ENCODE data around the gene GATAD2B.
A peak's percentile ranks its signal among the peaks of the same experiment; 100 is the strongest.

Gene GATAD2B

GRCh38 chr1:153804112-153804511 is 118.7 kb downstream of the GATAD2B start:
- Histone ChIP-seq H3K9me3 (ENCODE audit: control extremely low read depth in 1 of 5, control insufficient read depth in 4 of 5, insufficient read depth in 2 of 5, low read depth in 1 of 5, low read length in 4 of 5) (no peaks in the 10 kb centered on the region), H3K4me3 (ENCODE audit: control insufficient read depth in 1 of 7, extremely low read depth in 1 of 7, insufficient read depth in 4 of 7, low read depth in 2 of 7, low read length in 6 of 7) (no peak overlapping the region), H3K27me3 (replicated peaks in 2 of 5; ENCODE audit: control insufficient read depth in 4 of 5, insufficient read depth in 5 of 5, low read length in 4 of 5) (no peaks in the 10 kb centered on the region), H3K4me1 (ENCODE audit: control extremely low read depth in 1 of 4, control insufficient read depth in 4 of 4, insufficient read depth in 4 of 4, low read length in 3 of 4) (peaks cover 2 to 25% (median 22%) of the 10 kb centered on the region in 4 experiments), H3K27ac (ENCODE audit: insufficient read depth in 1 of 2, low read depth in 1 of 2, low read length in 2 of 2, poor library complexity in 1 of 2, severe bottlenecking in 2 of 2) (no peak overlapping the region), H3K36me3 (ENCODE audit: control insufficient read depth in 4 of 4, insufficient read depth in 4 of 4, low read length in 3 of 4) (peaks cover 6 to 33% (median 18%) of the 10 kb centered on the region in 4 experiments)
- POLR2A ChIA-PET = no interaction called here
- no peak for DNase-seq
- 94% methylated on average over 2 of the region's 2 CpGs for WGBS (ENCODE audit: insufficient coverage)
- CTCF ChIA-PET = interaction anchor here (0.5 to 3.2 kb wide), 5 partner anchors 10 to 116 kb away, joined by 3 to 12 read pairs (median 4); no protein-coding TSS in a partner anchor

GRCh38 chr1:153803470-153804056 is 119.2 kb downstream of the GATAD2B start:
- Histone ChIP-seq H3K36me3 (ENCODE audit: control insufficient read depth in 4 of 4, insufficient read depth in 4 of 4, low read length in 3 of 4) (peaks cover 6 to 28% (median 16%) of the 10 kb centered on the region in 4 experiments), H3K4me1 (ENCODE audit: control extremely low read depth in 1 of 4, control insufficient read depth in 4 of 4, insufficient read depth in 4 of 4, low read length in 3 of 4) (peaks cover 2 to 25% (median 22%) of the 10 kb centered on the region in 4 experiments), H3K27ac (ENCODE audit: insufficient read depth in 1 of 2, low read depth in 1 of 2, low read length in 2 of 2, poor library complexity in 1 of 2, severe bottlenecking in 2 of 2) (peak overlapping the region in 1 of 2 experiments; percentile 28), H3K9me3 (ENCODE audit: control extremely low read depth in 1 of 5, control insufficient read depth in 4 of 5, insufficient read depth in 2 of 5, low read depth in 1 of 5, low read length in 4 of 5) (no peaks in the 10 kb centered on the region), H3K4me3 (ENCODE audit: control insufficient read depth in 1 of 7, extremely low read depth in 1 of 7, insufficient read depth in 4 of 7, low read depth in 2 of 7, low read length in 6 of 7) (peak overlapping the region in 1 of 7 experiments; percentile 36), H3K27me3 (replicated peaks in 2 of 5; ENCODE audit: control insufficient read depth in 4 of 5, insufficient read depth in 5 of 5, low read length in 4 of 5) (no peaks in the 10 kb centered on the region)
- DNase-seq = peak in 2 of 3 donors; percentile 22 to 40
- 65% methylated on average over 2 of the region's 3 CpGs for WGBS (ENCODE audit: insufficient coverage)
- POLR2A ChIA-PET = no interaction called here
- CTCF ChIA-PET = interaction anchor here (0.9 to 3.2 kb wide), 5 partner anchors 22 to 190 kb away, joined by 3 to 12 read pairs (median 3); no protein-coding TSS in a partner anchor

GRCh38 chr1:153801786-153802697 is 120.7 kb downstream of the GATAD2B start:
- no peak overlapping the region for H3K4me3 ChIP-seq (ENCODE audit: control insufficient read depth in 1 of 7, extremely low read depth in 1 of 7, insufficient read depth in 4 of 7, low read depth in 2 of 7, low read length in 6 of 7)
- ChIA-PET POLR2A (no interaction called here), CTCF (interaction anchor here (0.9 to 1.7 kb wide), 6 partner anchors 10 to 192 kb away, joined by 3 to 4 read pairs (median 4); no protein-coding TSS in a partner anchor)
- WGBS (ENCODE audit: insufficient coverage) = 100% methylated on average over 3 of the region's 7 CpGs
- H3K9me3 ChIP-seq (ENCODE audit: control extremely low read depth in 1 of 5, control insufficient read depth in 4 of 5, insufficient read depth in 2 of 5, low read depth in 1 of 5, low read length in 4 of 5) = no peaks in the 10 kb centered on the region
- H3K36me3 ChIP-seq (ENCODE audit: control insufficient read depth in 4 of 4, insufficient read depth in 4 of 4, low read length in 3 of 4) = peaks cover 3 to 15% (median 9%) of the 10 kb centered on the region in 4 experiments
- H3K27me3 ChIP-seq (replicated peaks in 2 of 5; ENCODE audit: control insufficient read depth in 4 of 5, insufficient read depth in 5 of 5, low read length in 4 of 5) = no peaks in the 10 kb centered on the region
- peaks cover 2 to 26% (median 22%) of the 10 kb centered on the region in 4 experiments for H3K4me1 ChIP-seq (ENCODE audit: control extremely low read depth in 1 of 4, control insufficient read depth in 4 of 4, insufficient read depth in 4 of 4, low read length in 3 of 4)
- DNase-seq = no peak
- H3K27ac ChIP-seq (ENCODE audit: insufficient read depth in 1 of 2, low read depth in 1 of 2, low read length in 2 of 2, poor library complexity in 1 of 2, severe bottlenecking in 2 of 2) = no peak overlapping the region

GRCh38 chr1:153801028-153801625 is 121.6 kb downstream of the GATAD2B start:
- DNase-seq = no peak
- 94% methylated on average over 5 of the region's 6 CpGs for WGBS (ENCODE audit: insufficient coverage)
- Histone ChIP-seq H3K4me1 (ENCODE audit: control extremely low read depth in 1 of 4, control insufficient read depth in 4 of 4, insufficient read depth in 4 of 4, low read length in 3 of 4) (peaks cover 2 to 26% (median 22%) of the 10 kb centered on the region in 4 experiments), H3K27ac (ENCODE audit: insufficient read depth in 1 of 2, low read depth in 1 of 2, low read length in 2 of 2, poor library complexity in 1 of 2, severe bottlenecking in 2 of 2) (no peak overlapping the region), H3K36me3 (ENCODE audit: control insufficient read depth in 4 of 4, insufficient read depth in 4 of 4, low read length in 3 of 4) (peaks cover 0 to 15% (median 8%) of the 10 kb centered on the region in 4 experiments), H3K27me3 (replicated peaks in 2 of 5; ENCODE audit: control insufficient read depth in 4 of 5, insufficient read depth in 5 of 5, low read length in 4 of 5) (no peaks in the 10 kb centered on the region), H3K9me3 (ENCODE audit: control extremely low read depth in 1 of 5, control insufficient read depth in 4 of 5, insufficient read depth in 2 of 5, low read depth in 1 of 5, low read length in 4 of 5) (no peaks in the 10 kb centered on the region), H3K4me3 (ENCODE audit: control insufficient read depth in 1 of 7, extremely low read depth in 1 of 7, insufficient read depth in 4 of 7, low read depth in 2 of 7, low read length in 6 of 7) (no peak overlapping the region)
- ChIA-PET CTCF (interaction anchor here (0.9 to 1.7 kb wide), 4 partner anchors 9 to 122 kb away, joined by 3 to 4 read pairs (median 4); no protein-coding TSS in a partner anchor), POLR2A (no interaction called here)

GRCh38 chr1:153800516-153800915 is 122.3 kb downstream of the GATAD2B start:
- DNase-seq = no peak
- H3K4me3 ChIP-seq (ENCODE audit: control insufficient read depth in 1 of 7, extremely low read depth in 1 of 7, insufficient read depth in 4 of 7, low read depth in 2 of 7, low read length in 6 of 7) = no peak overlapping the region
- ChIA-PET POLR2A (no interaction called here), CTCF (interaction anchor here (1.6 kb wide), 1 partner anchor 123 kb away, joined by 4 read pairs; no protein-coding TSS in a partner anchor)
- H3K36me3 ChIP-seq (ENCODE audit: control insufficient read depth in 4 of 4, insufficient read depth in 4 of 4, low read length in 3 of 4) = peaks cover 0 to 15% (median 8%) of the 10 kb centered on the region in 4 experiments
- H3K9me3 ChIP-seq (ENCODE audit: control extremely low read depth in 1 of 5, control insufficient read depth in 4 of 5, insufficient read depth in 2 of 5, low read depth in 1 of 5, low read length in 4 of 5) = no peaks in the 10 kb centered on the region
- no peak overlapping the region for H3K27ac ChIP-seq (ENCODE audit: insufficient read depth in 1 of 2, low read depth in 1 of 2, low read length in 2 of 2, poor library complexity in 1 of 2, severe bottlenecking in 2 of 2)
- no peaks in the 10 kb centered on the region for H3K27me3 ChIP-seq (replicated peaks in 2 of 5; ENCODE audit: control insufficient read depth in 4 of 5, insufficient read depth in 5 of 5, low read length in 4 of 5)
- H3K4me1 ChIP-seq (ENCODE audit: control extremely low read depth in 1 of 4, control insufficient read depth in 4 of 4, insufficient read depth in 4 of 4, low read length in 3 of 4) = peaks cover 0 to 23% (median 17%) of the 10 kb centered on the region in 4 experiments
- 100% methylated on average over 1 of the region's 7 CpGs for WGBS (ENCODE audit: insufficient coverage)

GRCh38 chr1:153799566-153800465 is 123.0 kb downstream of the GATAD2B start:
- Histone ChIP-seq H3K4me3 (ENCODE audit: control insufficient read depth in 1 of 7, extremely low read depth in 1 of 7, insufficient read depth in 4 of 7, low read depth in 2 of 7, low read length in 6 of 7) (no peak overlapping the region), H3K9me3 (ENCODE audit: control extremely low read depth in 1 of 5, control insufficient read depth in 4 of 5, insufficient read depth in 2 of 5, low read depth in 1 of 5, low read length in 4 of 5) (no peaks in the 10 kb centered on the region), H3K36me3 (ENCODE audit: control insufficient read depth in 4 of 4, insufficient read depth in 4 of 4, low read length in 3 of 4) (peaks cover 0 to 15% (median 8%) of the 10 kb centered on the region in 4 experiments), H3K27me3 (replicated peaks in 2 of 5; ENCODE audit: control insufficient read depth in 4 of 5, insufficient read depth in 5 of 5, low read length in 4 of 5) (no peaks in the 10 kb centered on the region), H3K27ac (ENCODE audit: insufficient read depth in 1 of 2, low read depth in 1 of 2, low read length in 2 of 2, poor library complexity in 1 of 2, severe bottlenecking in 2 of 2) (no peak overlapping the region), H3K4me1 (ENCODE audit: control extremely low read depth in 1 of 4, control insufficient read depth in 4 of 4, insufficient read depth in 4 of 4, low read length in 3 of 4) (peaks cover 0 to 24% (median 11%) of the 10 kb centered on the region in 4 experiments)
- ChIA-PET POLR2A (no interaction called here), CTCF (interaction anchor here (1.0 to 3.9 kb wide), 3 partner anchors 10 to 188 kb away, joined by 3 to 43 read pairs (median 19); partner anchors contain the start of genes GATAD2B and RAB13)
- no peak for DNase-seq
- 96% methylated on average over 24 of the region's 27 CpGs for WGBS (ENCODE audit: insufficient coverage)
